SK-N-DZ (cell line): Measurements from ENCODE around the gene C11orf97.
"Not testable (repeated sequence)": the region's sequence is repeated elsewhere in the genome, so short reads cannot be mapped to it uniquely, and the experiment has no call there.

Source experiments
- DNase-seq: peaks from one replicate; pipeline ENCODE4 v3.0.0-alpha.2; 2015; ENCODE audit warnings: low spot score

The C11orf97 gene

GRCh38 chr11:94525546-94526324, 13.5 kb downstream of the C11orf97 start:
- DNase-seq, result peak; percentile 37

GRCh38 chr11:94526645-94527438, 14.6 kb downstream of the C11orf97 start:
- DNase-seq, result no peak

- no peak for DNase-seq
These were observed 16.3 kb downstream of the C11orf97 start for GRCh38 chr11:94528551-94528950.

GRCh38 chr11:94532211-94532610, 19.9 kb downstream of the C11orf97 start:
- DNase-seq, result no peak

GRCh38 chr11:94533206-94533605, 20.9 kb downstream of the C11orf97 start:
- no peak for DNase-seq

GRCh38 chr11:94533696-94534630, 21.7 kb downstream of the C11orf97 start:
- DNase-seq, result no peak

GRCh38 chr11:94536386-94536785, 24.1 kb downstream of the C11orf97 start:
- DNase-seq, result no peak

- DNase-seq, result no peak
These were observed 24.9 kb downstream of the C11orf97 start for GRCh38 chr11:94537031-94537600.

GRCh38 chr11:94539420-94539819, 27.2 kb downstream of the C11orf97 start:
- no peak for DNase-seq

GRCh38 chr11:94543695-94544645, 31.7 kb downstream of the C11orf97 start, which contains the start of gene FUT4:
TSS of gene FUT4 (plus strand) at chr11:94543921. CDS start at chr11:94544134, 213 bp downstream.
- DNase-seq, result peak; percentile 82

GRCh38 chr11:94544646-94545263, 32.5 kb downstream of the C11orf97 start:
- no peak for DNase-seq

- no peak for DNase-seq
These were observed 33.3 kb downstream of the C11orf97 start for GRCh38 chr11:94545264-94546161.

- no peak for DNase-seq
These were observed 33.9 kb downstream of the C11orf97 start for GRCh38 chr11:94546162-94546470.

GRCh38 chr11:94546886-94547285, 34.6 kb downstream of the C11orf97 start:
- no peak for DNase-seq

GRCh38 chr11:94549146-94549545, 36.9 kb downstream of the C11orf97 start:
- DNase-seq, result no peak

GRCh38 chr11:94550513-94550912, 38.3 kb downstream of the C11orf97 start:
- DNase-seq, result no peak

- peak; percentile 29 for DNase-seq
These were observed 41.7 kb downstream of the C11orf97 start for GRCh38 chr11:94553938-94554337.

GRCh38 chr11:94555752-94556329, 43.6 kb downstream of the C11orf97 start:
- DNase-seq, result not testable (repeated sequence)
